HUES64 (cell line): ENCODE measurements around the gene SND1.

Source experiments
- H3K27ac ChIP-seq: 2 replicates; pipeline ENCODE4 v1.7.0; 2013; ENCODE audit warnings: low read depth, low read length, inconsistent platforms
- H3K27me3 ChIP-seq: 2 replicates; pipeline ENCODE4 v1.6.1; 2013; ENCODE audit warnings: mild to moderate bottlenecking, low read length; ENCODE audit not compliant: insufficient read depth
- H3K36me3 ChIP-seq: 2 replicates; pipeline ENCODE4 v1.6.1; 2013; ENCODE audit warnings: mild to moderate bottlenecking, low read length; ENCODE audit not compliant: insufficient read depth
- H3K4me1 ChIP-seq: 2 replicates; pipeline ENCODE4 v1.6.1; 2013; ENCODE audit warnings: mild to moderate bottlenecking, low read length, moderate library complexity; ENCODE audit not compliant: insufficient read depth
- H3K4me3 ChIP-seq: 2 replicates; pipeline ENCODE4 v1.5.1; 2013; ENCODE audit warnings: mild to moderate bottlenecking, low read length, moderate library complexity
- H3K9ac ChIP-seq: 2 replicates; pipeline ENCODE4 v1.6.1; 2013; ENCODE audit warnings: mild to moderate bottlenecking, low read depth, low read length
- H3K9me3 ChIP-seq: 2 replicates; pipeline ENCODE4 v1.6.1; 2013; ENCODE audit warnings: low read depth, low read length; ENCODE audit not compliant: insufficient read depth
- WGBS: fragments of 150-250, 120-280 bp; methylation state at CpG from one replicate; pipeline ENCODE4 v1.1.7; 2013; ENCODE audit warnings: missing lambda C conversion rate; 5-methylcytosine and 5-hydroxymethylcytosine counted together

SND1 gene

GRCh38 chr7:128005759-128006159, 353.8 kb downstream of the SND1 start:
- WGBS: 90% methylated on average over 3 of the region's 3 CpGs
- Histone ChIP-seq H3K27ac (no peak overlapping the region), H3K27me3 (no peaks in the 10 kb centered on the region), H3K4me3 (no peak overlapping the region), H3K9me3 (no peaks in the 10 kb centered on the region), H3K9ac (no peak overlapping the region), H3K4me1 (peaks cover 3% of the 10 kb centered on the region; the same call in 1 of the 2 replicates), H3K36me3 (no peaks in the 10 kb centered on the region)

- Histone ChIP-seq H3K4me1 (peaks cover 12% of the 10 kb centered on the region), H3K36me3 (no peaks in the 10 kb centered on the region), H3K9ac (no peak overlapping the region), H3K27me3 (no peaks in the 10 kb centered on the region), H3K27ac (no peak overlapping the region), H3K4me3 (no peak overlapping the region), H3K9me3 (no peaks in the 10 kb centered on the region)
- WGBS: 96% methylated on average over 7 of the region's 8 CpGs
Measured at GRCh38 chr7:128006550-128007302, 354.7 kb downstream of the SND1 start.

- H3K36me3 ChIP-seq: no peaks in the 10 kb centered on the region
- no peak overlapping the region for H3K9ac ChIP-seq
- H3K4me1 ChIP-seq: peaks cover 15% of the 10 kb centered on the region
- 92% methylated on average over 2 of the region's 3 CpGs for WGBS
- H3K27me3 ChIP-seq: no peaks in the 10 kb centered on the region
- H3K4me3 ChIP-seq: no peak overlapping the region
- no peak overlapping the region for H3K27ac ChIP-seq
- no peaks in the 10 kb centered on the region for H3K9me3 ChIP-seq
Measured at GRCh38 chr7:128007303-128007680, 355.3 kb downstream of the SND1 start.

- Histone ChIP-seq H3K27ac (no peak overlapping the region), H3K36me3 (no peaks in the 10 kb centered on the region; the same call in 1 of the 2 replicates), H3K9ac (no peak overlapping the region), H3K27me3 (no peaks in the 10 kb centered on the region), H3K4me1 (peaks cover 15% of the 10 kb centered on the region), H3K4me3 (no peak overlapping the region), H3K9me3 (no peaks in the 10 kb centered on the region)
- 93% methylated on average over 5 of the region's 5 CpGs for WGBS
Measured at GRCh38 chr7:128008141-128008540, 356.1 kb downstream of the SND1 start.

GRCh38 chr7:128008744-128009143, 356.8 kb downstream of the SND1 start:
- Histone ChIP-seq H3K36me3 (no peaks in the 10 kb centered on the region; the same call in 1 of the 2 replicates), H3K4me3 (no peak overlapping the region), H3K27me3 (no peaks in the 10 kb centered on the region), H3K9ac (no peak overlapping the region), H3K4me1 (peaks cover 15% of the 10 kb centered on the region), H3K27ac (no peak overlapping the region), H3K9me3 (no peaks in the 10 kb centered on the region)
- 90% methylated on average over 2 of the region's 2 CpGs for WGBS

GRCh38 chr7:128010391-128011127, 358.6 kb downstream of the SND1 start:
- WGBS: 85% methylated on average over 7 of the region's 7 CpGs
- no peak overlapping the region for H3K27ac ChIP-seq

GRCh38 chr7:128011131-128011661, 359.2 kb downstream of the SND1 start:
- no peak overlapping the region for H3K27ac ChIP-seq
- no peak overlapping the region for H3K9ac ChIP-seq
- no peaks in the 10 kb centered on the region; the same call in 1 of the 2 replicates for H3K36me3 ChIP-seq
- WGBS: 74% methylated on average over 2 of the region's 2 CpGs
- H3K9me3 ChIP-seq: no peaks in the 10 kb centered on the region
- H3K4me3 ChIP-seq: no peak overlapping the region
- H3K4me1 ChIP-seq: peaks cover 15% of the 10 kb centered on the region
- no peaks in the 10 kb centered on the region for H3K27me3 ChIP-seq

More at GRCh38 chr7:128010391-128011127, 358.6 kb downstream of the SND1 start:
- Histone ChIP-seq H3K36me3 (no peaks in the 10 kb centered on the region; the same call in 1 of the 2 replicates), H3K27me3 (no peaks in the 10 kb centered on the region), H3K4me1 (peaks cover 15% of the 10 kb centered on the region), H3K9me3 (no peaks in the 10 kb centered on the region), H3K4me3 (no peak overlapping the region), H3K9ac (no peak overlapping the region)

GRCh38 chr7:128014811-128015210, 362.8 kb downstream of the SND1 start:
- WGBS: 93% methylated on average over 4 of the region's 4 CpGs

GRCh38 chr7:128017460-128017859, 365.5 kb downstream of the SND1 start:
- 80% methylated on average over 6 of the region's 6 CpGs for WGBS
- no peaks in the 10 kb centered on the region; the same call in 1 of the 2 replicates for H3K36me3 ChIP-seq
- no peak overlapping the region for H3K27ac ChIP-seq
- H3K4me3 ChIP-seq: no peak overlapping the region
- no peaks in the 10 kb centered on the region for H3K9me3 ChIP-seq
- H3K27me3 ChIP-seq: no peaks in the 10 kb centered on the region
- no peak overlapping the region for H3K9ac ChIP-seq
- H3K4me1 ChIP-seq: peaks cover 36% of the 10 kb centered on the region

More at GRCh38 chr7:128014811-128015210, 362.8 kb downstream of the SND1 start:
- H3K27ac ChIP-seq: no peak overlapping the region
- no peak overlapping the region for H3K9ac ChIP-seq
- H3K4me3 ChIP-seq: no peak overlapping the region
- H3K27me3 ChIP-seq: no peaks in the 10 kb centered on the region
- H3K36me3 ChIP-seq: no peaks in the 10 kb centered on the region; the same call in 1 of the 2 replicates
- H3K4me1 ChIP-seq: peaks cover 41% of the 10 kb centered on the region
- no peaks in the 10 kb centered on the region for H3K9me3 ChIP-seq

GRCh38 chr7:128017862-128018845, 366.2 kb downstream of the SND1 start:
- H3K36me3 ChIP-seq: no peaks in the 10 kb centered on the region; the same call in 1 of the 2 replicates
- H3K9me3 ChIP-seq: no peaks in the 10 kb centered on the region
- H3K27me3 ChIP-seq: no peaks in the 10 kb centered on the region
- WGBS: 68% methylated on average over 7 of the region's 8 CpGs
- H3K4me1 ChIP-seq: peaks cover 43% of the 10 kb centered on the region
- H3K4me3 ChIP-seq: no peak overlapping the region
- no peak overlapping the region for H3K27ac ChIP-seq
- 0 out of 2 replicates have a peak overlapping the region, but pooled peaks have one; percentile 10 for H3K9ac ChIP-seq
